ENCODE results near the gene CD3G.

DNA sequence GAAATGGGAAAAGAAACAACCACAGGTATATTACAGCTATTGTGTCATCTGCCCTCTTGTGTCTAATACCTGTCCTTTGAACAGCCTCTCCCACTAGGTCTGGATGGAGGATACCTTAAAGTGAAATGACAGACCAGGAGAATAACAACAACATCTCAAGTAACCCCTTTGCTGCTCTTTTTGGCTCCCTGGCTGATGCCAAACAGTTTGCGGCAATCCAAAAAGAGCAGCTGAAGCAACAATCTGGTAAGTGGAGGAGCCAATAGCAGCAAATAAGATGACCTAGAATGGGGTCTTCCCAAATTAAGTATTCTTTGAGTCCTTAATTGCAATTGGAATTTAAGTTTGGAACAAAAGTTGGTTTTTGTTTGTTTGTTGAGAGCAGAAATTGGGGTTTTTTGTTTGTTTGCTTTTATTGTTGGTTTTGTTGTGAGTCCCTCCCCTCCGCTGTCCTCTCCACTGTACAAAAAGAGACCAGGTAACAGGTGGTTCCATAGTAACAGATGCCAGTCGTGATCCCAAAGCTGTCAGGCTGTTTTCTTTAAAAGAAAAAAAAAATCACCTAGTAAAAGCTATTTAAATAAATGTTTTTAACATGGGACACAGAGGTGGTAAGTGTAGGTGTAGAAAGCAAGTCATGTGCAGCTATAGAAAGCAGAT is 20.9 kb downstream of the CD3G start:
- TF ChIP-seq, protein P1, sequence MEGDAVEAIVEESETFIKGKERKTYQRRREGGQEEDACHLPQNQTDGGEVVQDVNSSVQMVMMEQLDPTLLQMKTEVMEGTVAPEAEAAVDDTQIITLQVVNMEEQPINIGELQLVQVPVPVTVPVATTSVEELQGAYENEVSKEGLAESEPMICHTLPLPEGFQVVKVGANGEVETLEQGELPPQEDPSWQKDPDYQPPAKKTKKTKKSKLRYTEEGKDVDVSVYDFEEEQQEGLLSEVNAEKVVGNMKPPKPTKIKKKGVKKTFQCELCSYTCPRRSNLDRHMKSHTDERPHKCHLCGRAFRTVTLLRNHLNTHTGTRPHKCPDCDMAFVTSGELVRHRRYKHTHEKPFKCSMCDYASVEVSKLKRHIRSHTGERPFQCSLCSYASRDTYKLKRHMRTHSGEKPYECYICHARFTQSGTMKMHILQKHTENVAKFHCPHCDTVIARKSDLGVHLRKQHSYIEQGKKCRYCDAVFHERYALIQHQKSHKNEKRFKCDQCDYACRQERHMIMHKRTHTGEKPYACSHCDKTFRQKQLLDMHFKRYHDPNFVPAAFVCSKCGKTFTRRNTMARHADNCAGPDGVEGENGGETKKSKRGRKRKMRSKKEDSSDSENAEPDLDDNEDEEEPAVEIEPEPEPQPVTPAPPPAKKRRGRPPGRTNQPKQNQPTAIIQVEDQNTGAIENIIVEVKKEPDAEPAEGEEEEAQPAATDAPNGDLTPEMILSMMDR (IDR thresholded peaks at IDR 0.05; ENCODE audit: low read depth, low read length, missing input control), result no peak
- no peak for TF ChIP-seq GABPA (IDR thresholded peaks at IDR 0.05 in 1 of 2, conservative IDR thresholded peaks at IDR 0.05 in 1 of 2)
- TF ChIP-seq RAD21 (IDR thresholded peaks at IDR 0.05), result no peak
- TF ChIP-seq EGR1 (IDR thresholded peaks at IDR 0.05; ENCODE audit: low read depth in 2 of 2), result no peak
- TF ChIP-seq JUND (IDR thresholded peaks at IDR 0.05), result no peak

Data from liver (tissue), 3 donors.